ENCODE measurements around the gene POC1A.

POC1A gene

DNA sequence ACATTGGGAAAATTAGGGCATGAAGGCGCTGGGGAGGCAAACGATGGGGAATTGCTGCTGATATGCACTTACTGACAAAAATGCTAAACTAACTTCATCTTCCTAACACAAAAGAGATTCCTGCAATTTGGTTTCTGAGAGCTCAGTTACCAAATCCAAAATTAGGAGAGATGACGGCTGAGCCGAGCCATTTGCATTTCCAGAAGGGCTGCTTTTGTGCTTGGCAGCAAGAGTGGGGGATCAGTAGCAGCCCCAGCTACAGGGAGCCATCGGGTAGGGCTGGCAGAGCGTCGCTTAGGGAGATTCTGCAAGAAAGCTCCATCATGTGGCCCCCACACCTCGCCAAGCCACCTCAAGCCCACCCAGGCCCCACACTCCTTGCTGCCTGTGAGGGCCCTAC lies 81.8 kb downstream of the POC1A start:
- Histone ChIP-seq H3K36me3 (ENCODE audit: insufficient read depth) (no peaks in the 10 kb centered on the region), H3K9ac (no peak overlapping the region), H3K4me3 (IDR thresholded peaks at IDR 0.05; ENCODE audit: insufficient read depth, low read depth, low read length) (no peak overlapping the region), H4K20me1 (ENCODE audit: insufficient read depth) (no peaks in the 10 kb centered on the region), H3K4me2 (no peak overlapping the region), H2AFZ (ENCODE audit: low read depth) (no peak overlapping the region), H3K27me3 (ENCODE audit: insufficient read depth, low read depth) (no peaks in the 10 kb centered on the region), H3K4me1 (ENCODE audit: low read depth, poor library complexity, severe bottlenecking) (no peaks in the 10 kb centered on the region), H3K27ac (no peak overlapping the region), H3K79me2 (ENCODE audit: insufficient read depth, low read depth) (no peaks in the 10 kb centered on the region)
- TF ChIP-seq, protein P1, sequence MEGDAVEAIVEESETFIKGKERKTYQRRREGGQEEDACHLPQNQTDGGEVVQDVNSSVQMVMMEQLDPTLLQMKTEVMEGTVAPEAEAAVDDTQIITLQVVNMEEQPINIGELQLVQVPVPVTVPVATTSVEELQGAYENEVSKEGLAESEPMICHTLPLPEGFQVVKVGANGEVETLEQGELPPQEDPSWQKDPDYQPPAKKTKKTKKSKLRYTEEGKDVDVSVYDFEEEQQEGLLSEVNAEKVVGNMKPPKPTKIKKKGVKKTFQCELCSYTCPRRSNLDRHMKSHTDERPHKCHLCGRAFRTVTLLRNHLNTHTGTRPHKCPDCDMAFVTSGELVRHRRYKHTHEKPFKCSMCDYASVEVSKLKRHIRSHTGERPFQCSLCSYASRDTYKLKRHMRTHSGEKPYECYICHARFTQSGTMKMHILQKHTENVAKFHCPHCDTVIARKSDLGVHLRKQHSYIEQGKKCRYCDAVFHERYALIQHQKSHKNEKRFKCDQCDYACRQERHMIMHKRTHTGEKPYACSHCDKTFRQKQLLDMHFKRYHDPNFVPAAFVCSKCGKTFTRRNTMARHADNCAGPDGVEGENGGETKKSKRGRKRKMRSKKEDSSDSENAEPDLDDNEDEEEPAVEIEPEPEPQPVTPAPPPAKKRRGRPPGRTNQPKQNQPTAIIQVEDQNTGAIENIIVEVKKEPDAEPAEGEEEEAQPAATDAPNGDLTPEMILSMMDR (conservative IDR thresholded peaks at IDR 0.05; ENCODE audit: low read depth, low read length) = no peak

DNA sequence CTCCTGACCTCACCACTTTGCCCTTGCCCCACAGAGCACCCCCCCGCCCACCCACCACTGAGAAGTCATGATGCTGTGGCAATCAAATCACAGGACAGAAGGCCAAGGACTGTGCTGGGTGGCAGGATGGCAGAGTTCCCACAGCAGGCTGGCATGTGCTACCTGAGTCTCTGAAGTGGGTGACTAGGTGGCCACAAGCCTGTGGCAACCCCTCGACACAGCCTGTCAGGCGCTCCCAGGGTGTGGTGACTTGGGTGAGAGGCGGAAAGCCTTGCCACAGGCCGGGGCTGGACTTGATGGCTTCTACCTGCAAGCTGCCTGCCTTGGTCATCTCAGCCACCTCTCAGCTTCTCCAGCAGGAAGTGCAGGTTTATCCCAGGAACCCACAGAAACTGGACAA lies 82.2 kb downstream of the POC1A start:
- Histone ChIP-seq H3K27me3 (ENCODE audit: insufficient read depth, low read depth) (no peaks in the 10 kb centered on the region), H3K4me1 (ENCODE audit: low read depth, poor library complexity, severe bottlenecking) (no peaks in the 10 kb centered on the region), H3K4me2 (no peak overlapping the region), H3K4me3 (IDR thresholded peaks at IDR 0.05; ENCODE audit: insufficient read depth, low read depth, low read length) (no peak overlapping the region), H2AFZ (ENCODE audit: low read depth) (no peak overlapping the region), H4K20me1 (ENCODE audit: insufficient read depth) (no peaks in the 10 kb centered on the region), H3K79me2 (ENCODE audit: insufficient read depth, low read depth) (no peaks in the 10 kb centered on the region), H3K36me3 (ENCODE audit: insufficient read depth) (no peaks in the 10 kb centered on the region), H3K9ac (no peak overlapping the region), H3K27ac (no peak overlapping the region)
- TF ChIP-seq, protein P1 (conservative IDR thresholded peaks at IDR 0.05; ENCODE audit: low read depth, low read length) = no peak

DNA sequence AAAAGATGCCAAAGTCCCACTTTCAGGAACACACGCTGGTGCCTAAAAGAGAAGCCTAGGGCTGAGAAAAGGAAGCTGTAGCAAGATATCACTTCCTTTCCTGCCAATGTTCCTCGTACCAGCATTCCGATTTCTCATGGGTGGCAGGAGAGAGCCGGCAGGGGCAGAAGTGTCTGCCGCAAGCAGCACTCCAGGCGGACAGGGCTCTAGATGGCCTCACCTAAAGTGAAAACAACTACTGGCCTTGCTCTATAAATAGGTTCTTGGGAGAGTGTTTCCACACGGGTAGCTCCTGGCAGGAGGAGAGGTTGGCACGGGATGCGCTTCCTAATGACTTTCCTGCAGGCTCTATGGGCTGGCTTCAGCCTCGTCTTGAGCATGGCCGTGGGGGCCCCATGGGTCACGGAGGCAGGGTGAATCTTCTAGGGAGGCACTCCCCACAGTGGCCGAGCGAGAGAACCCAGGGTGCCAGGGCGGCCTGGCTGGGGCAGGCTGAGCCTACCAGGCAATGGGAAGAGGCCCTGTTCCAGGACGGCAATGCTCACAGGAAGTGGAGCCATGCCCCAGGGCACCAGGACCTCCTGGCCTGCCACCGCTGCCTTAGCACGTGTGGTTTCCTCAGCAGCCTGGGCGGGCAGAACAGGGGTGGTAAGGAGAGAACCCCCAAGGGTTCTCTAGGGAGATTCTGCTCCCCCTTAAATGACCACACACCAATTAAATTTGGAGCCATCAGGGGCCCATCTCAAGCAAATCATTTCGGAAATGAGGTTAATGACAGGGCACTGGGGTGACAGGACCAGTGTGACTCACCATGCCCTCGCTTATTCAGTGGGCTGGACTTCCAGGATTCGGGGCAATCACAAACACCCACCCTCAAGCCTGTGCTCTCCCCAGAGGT lies 83.2 kb downstream of the POC1A start:
- Histone ChIP-seq H4K20me1 (ENCODE audit: insufficient read depth) (no peaks in the 10 kb centered on the region), H3K4me2 (no peak overlapping the region), H2AFZ (ENCODE audit: low read depth) (no peak overlapping the region), H3K27ac (no peak overlapping the region), H3K4me1 (ENCODE audit: low read depth, poor library complexity, severe bottlenecking) (no peaks in the 10 kb centered on the region), H3K36me3 (ENCODE audit: insufficient read depth) (no peaks in the 10 kb centered on the region), H3K4me3 (IDR thresholded peaks at IDR 0.05; ENCODE audit: insufficient read depth, low read depth, low read length) (no peak overlapping the region), H3K27me3 (ENCODE audit: insufficient read depth, low read depth) (no peaks in the 10 kb centered on the region), H3K9ac (no peak overlapping the region), H3K79me2 (ENCODE audit: insufficient read depth, low read depth) (no peaks in the 10 kb centered on the region)
- TF ChIP-seq, protein P1 (conservative IDR thresholded peaks at IDR 0.05; ENCODE audit: low read depth, low read length) = no peak

DNA sequence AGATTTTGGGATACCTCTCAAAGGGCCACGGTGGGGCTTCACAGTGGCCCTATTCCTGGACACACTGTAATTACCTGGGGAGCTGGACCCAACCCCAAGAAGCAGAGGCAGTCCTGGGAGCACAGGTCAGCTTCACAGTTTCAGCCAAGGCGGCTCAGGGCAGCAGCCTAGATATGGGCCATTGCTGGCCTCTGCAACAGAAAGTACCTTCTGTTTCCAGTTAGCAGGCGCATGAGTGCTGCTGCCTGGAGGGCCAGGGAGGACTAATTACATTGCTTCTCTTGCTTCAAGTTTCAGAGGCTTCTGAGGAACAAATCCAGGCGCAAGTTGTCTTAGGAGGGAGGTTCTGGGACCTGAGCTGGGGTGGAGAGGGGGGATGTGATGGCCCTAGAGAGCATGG lies 84.4 kb downstream of the POC1A start:
- H3K4me2 ChIP-seq = no peak overlapping the region
- TF ChIP-seq, protein P1 (conservative IDR thresholded peaks at IDR 0.05; ENCODE audit: low read depth, low read length) = no peak
- no peak overlapping the region for H3K9ac ChIP-seq
- H4K20me1 ChIP-seq (ENCODE audit: insufficient read depth) = no peaks in the 10 kb centered on the region
- no peaks in the 10 kb centered on the region for H3K27me3 ChIP-seq (ENCODE audit: insufficient read depth, low read depth)
- no peaks in the 10 kb centered on the region for H3K36me3 ChIP-seq (ENCODE audit: insufficient read depth)
- no peak overlapping the region for H2AFZ ChIP-seq (ENCODE audit: low read depth)
- no peaks in the 10 kb centered on the region for H3K79me2 ChIP-seq (ENCODE audit: insufficient read depth, low read depth)
- H3K4me3 ChIP-seq (IDR thresholded peaks at IDR 0.05; ENCODE audit: insufficient read depth, low read depth, low read length) = no peak overlapping the region
- H3K4me1 ChIP-seq (ENCODE audit: low read depth, poor library complexity, severe bottlenecking) = no peaks in the 10 kb centered on the region
- H3K27ac ChIP-seq = no peak overlapping the region

Measured in KMS-11 (cell line).